Choroid plexus epithelial cell (primary cell): Measurements from ENCODE around the gene LMNA.

ENCODE experiments used
- DNase-seq: peaks from one replicate; pipeline ENCODE4 v3.0.0-alpha.2; 2010; ENCODE audit warnings: low read depth
- H3K4me3 ChIP-seq: 2 replicates; pipeline ENCODE4 v1.5.1; 2011; ENCODE audit warnings: low read depth, mild to moderate bottlenecking, control low read depth, low read length, moderate library complexity
- TF ChIP-seq, protein P1 (sequence below): conservative IDR thresholded peaks from 2 replicates; pipeline ENCODE4 v1.5.1; 2011; ENCODE audit warnings: low read depth, mild to moderate bottlenecking, control low read depth, inconsistent platforms, low read length, moderate library complexity

LMNA gene

GRCh38 chr1:156091610-156092009 is 22.9 kb upstream of the LMNA start:
- no peak overlapping the region for H3K4me3 ChIP-seq
- DNase-seq, result no peak
- TF ChIP-seq, protein P1, sequence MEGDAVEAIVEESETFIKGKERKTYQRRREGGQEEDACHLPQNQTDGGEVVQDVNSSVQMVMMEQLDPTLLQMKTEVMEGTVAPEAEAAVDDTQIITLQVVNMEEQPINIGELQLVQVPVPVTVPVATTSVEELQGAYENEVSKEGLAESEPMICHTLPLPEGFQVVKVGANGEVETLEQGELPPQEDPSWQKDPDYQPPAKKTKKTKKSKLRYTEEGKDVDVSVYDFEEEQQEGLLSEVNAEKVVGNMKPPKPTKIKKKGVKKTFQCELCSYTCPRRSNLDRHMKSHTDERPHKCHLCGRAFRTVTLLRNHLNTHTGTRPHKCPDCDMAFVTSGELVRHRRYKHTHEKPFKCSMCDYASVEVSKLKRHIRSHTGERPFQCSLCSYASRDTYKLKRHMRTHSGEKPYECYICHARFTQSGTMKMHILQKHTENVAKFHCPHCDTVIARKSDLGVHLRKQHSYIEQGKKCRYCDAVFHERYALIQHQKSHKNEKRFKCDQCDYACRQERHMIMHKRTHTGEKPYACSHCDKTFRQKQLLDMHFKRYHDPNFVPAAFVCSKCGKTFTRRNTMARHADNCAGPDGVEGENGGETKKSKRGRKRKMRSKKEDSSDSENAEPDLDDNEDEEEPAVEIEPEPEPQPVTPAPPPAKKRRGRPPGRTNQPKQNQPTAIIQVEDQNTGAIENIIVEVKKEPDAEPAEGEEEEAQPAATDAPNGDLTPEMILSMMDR, result no peak

- TF ChIP-seq, protein P1, result no peak
These were observed 18.5 kb upstream of the LMNA start for GRCh38 chr1:156095906-156096508.

DNA sequence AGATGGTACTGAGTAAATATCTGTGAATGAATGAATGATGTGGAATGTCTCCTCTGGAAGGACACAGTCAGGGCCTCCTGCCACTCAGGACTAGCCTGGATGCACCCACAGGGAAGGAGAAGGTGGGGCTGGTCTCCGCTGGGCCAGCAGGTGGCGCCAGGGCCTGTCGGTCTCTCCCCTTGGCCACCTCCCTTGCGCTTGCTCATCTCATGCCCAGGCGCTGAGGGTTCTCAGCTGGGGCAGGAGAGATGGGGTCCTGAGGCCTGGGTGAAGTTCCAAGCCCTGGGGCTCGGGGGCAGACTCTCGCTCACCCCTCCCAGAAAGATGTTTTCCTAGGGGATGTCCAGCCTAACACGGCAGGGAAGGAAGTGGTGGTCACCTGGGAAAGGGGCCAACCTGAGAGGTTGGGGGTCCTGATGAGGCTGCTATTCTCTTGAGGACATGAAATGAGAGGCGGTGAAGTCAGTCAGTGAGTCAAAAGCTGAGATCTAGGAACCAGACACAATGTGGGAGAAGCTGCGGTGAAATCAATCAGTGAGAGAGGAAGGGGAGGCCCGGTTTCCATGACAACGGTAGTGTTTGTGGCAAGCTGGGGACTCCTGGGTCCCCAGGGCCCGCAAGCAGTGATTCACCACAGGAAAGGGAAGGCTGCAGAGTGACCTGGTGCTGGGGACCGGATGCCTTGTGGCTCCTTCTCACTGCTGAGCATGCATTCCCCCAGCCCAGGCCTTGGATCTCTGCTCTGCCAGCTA is 17.7 kb upstream of the LMNA start:
- TF ChIP-seq, protein P1, result peak; percentile 99
- peak; percentile 88 for DNase-seq
- no peak overlapping the region for H3K4me3 ChIP-seq

More at GRCh38 chr1:156095906-156096508, 18.5 kb upstream of the LMNA start:
- H3K4me3 ChIP-seq, result no peak overlapping the region
- no peak for DNase-seq

GRCh38 chr1:156097499-156098178 is 16.9 kb upstream of the LMNA start:
- H3K4me3 ChIP-seq, result no peak overlapping the region
- TF ChIP-seq, protein P1, result no peak
- no peak for DNase-seq

- TF ChIP-seq, protein P1, result no peak
- no peak for DNase-seq
- H3K4me3 ChIP-seq, result no peak overlapping the region
These were observed 15.7 kb upstream of the LMNA start for GRCh38 chr1:156098784-156099183.

DNA sequence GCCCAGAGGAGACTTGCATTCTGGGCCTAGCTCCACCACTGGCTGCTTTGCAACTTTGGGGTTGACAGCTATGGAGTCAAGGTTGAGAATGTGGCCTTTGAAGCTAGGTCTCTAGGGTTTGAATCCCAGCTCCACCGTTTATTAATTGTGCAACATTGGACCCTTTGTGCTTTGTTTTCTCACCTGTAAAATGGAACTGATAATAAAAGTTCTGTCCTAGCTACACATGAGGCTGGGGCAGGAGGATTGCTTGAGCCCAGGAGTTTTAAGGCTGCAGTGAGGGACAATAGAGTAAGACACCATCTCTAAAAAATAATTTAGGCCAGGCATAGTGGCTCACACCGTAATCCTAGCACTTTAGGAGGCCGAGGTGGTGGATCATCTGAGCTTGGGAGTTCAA is 15.2 kb upstream of the LMNA start:
- no peak overlapping the region for H3K4me3 ChIP-seq
- DNase-seq, result no peak
- TF ChIP-seq, protein P1, result no peak
